ENCODE results near the gene CNKSR3.

DNA sequence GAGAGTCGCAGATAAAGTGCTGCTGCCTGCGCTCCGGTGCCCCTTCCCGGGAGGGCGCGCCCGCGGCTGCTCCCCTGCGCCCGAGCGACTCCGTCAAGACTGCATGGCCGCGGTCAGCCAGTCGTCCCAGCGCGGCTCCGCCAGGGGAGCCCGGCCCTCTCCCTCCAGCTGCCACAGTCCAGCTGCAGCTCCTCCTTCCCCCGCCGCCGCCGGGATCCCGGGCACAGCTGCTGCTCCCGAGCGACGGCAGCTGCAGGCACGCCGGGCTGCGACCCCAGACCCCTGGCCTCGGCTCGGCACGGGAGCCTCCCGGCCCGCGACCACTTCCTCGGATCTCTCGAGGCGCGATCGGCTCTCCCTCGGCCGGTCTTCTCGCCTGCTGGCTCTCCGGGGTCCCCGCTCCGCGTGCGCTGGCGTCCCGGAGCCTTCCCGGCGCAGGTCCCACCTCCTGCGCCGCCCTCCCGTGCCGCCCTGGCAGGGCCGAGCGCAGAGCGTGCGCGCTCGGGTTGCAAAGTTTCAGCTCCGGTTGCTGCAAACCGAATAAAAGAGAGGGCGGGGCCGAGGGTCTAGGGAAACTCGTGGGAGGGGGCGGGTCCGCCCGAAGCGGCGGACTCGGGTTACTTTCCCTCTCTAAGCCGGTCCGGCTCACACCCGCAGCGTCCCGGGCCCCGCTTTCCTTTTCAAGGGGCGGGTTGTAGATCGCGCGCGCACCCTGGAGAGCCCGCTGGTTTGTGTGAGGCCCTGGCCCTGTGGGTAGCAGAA, at the start of gene CNKSR3:
- TF ChIP-seq, protein P1, sequence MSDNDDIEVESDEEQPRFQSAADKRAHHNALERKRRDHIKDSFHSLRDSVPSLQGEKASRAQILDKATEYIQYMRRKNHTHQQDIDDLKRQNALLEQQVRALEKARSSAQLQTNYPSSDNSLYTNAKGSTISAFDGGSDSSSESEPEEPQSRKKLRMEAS (IDR thresholded peaks at IDR 0.05) = peak; percentile 59
- TF ChIP-seq REST (IDR thresholded peaks at IDR 0.05; ENCODE audit: low read depth) = no peak
- peak; percentile 1; the same call in 1 of the 2 replicates for TF ChIP-seq CEBPB (IDR thresholded peaks at IDR 0.05)
- no peak; the same call in 1 of the 2 replicates for TF ChIP-seq RAD21 (IDR thresholded peaks at IDR 0.05; ENCODE audit: low read depth)
- peak; percentile 77 for TF ChIP-seq TAF1 (IDR thresholded peaks at IDR 0.05; ENCODE audit: low read depth)
- no peak for TF ChIP-seq CREB1 (IDR thresholded peaks at IDR 0.05; ENCODE audit: low read depth)
- TF ChIP-seq NFIC (IDR thresholded peaks at IDR 0.05) = no peak
- TF ChIP-seq YY1 (IDR thresholded peaks at IDR 0.05; ENCODE audit: low read depth) = no peak
- TF ChIP-seq EP300 (IDR thresholded peaks at IDR 0.05; ENCODE audit: borderline replicate concordance) = no peak
- TF ChIP-seq TCF12 (IDR thresholded peaks at IDR 0.05; ENCODE audit: low read depth) = peak; percentile 7
- TF ChIP-seq TEAD4 (IDR thresholded peaks at IDR 0.05) = no peak
- TF ChIP-seq EGR1 (IDR thresholded peaks at IDR 0.05) = no peak
